A673 (cell line): ENCODE measurements around the gene SH2D6. TPM values are rescaled to one million over a fixed set of nuclear protein-coding genes. Genes with fewer than 3 reads are reported as not detected.

Experiments used
- BruUV-seq: library from RNA; stranded (reverse); fragments of 400-500 nt; replicated peaks from 2 replicates; lab custom pipeline; 2021; lab: Mats Ljungman, UMichigan
- CTCF ChIA-PET: fragments of 300-600 bp; sonication (Branson Sonifier 250); formaldehyde crosslinking; loops from one replicate; lab custom pipeline; 2022; ENCODE audit warnings: antibody characterized with exemption; lab: Charles Lee
- POLR2A ChIA-PET: fragments of 300-600 bp; sonication (Branson Sonifier 250); formaldehyde crosslinking; loops from one replicate; lab custom pipeline; 2022; ENCODE audit warnings: antibody characterized with exemption; ENCODE audit not compliant: low non-redundant PET; lab: Charles Lee
- DNase-seq: peaks from one replicate; pipeline ENCODE4 v3.0.0-alpha.2; 2015; ENCODE audit warnings: low spot score
- H3K27ac ChIP-seq: fragments of 200-600 bp; sonication (generic); 2 replicates; pipeline ENCODE4 v1.5.1; 2016; ENCODE audit warnings: mixed run types, low read depth, mild to moderate bottlenecking, mixed read lengths, antibody characterized with exemption, low read length; ENCODE audit not compliant: poor library complexity, severe bottlenecking
- H3K27me3 ChIP-seq: fragments of 200-600 bp; sonication (generic); replicated peaks from 2 replicates; pipeline ENCODE4 v1.6.1; 2017; ENCODE audit warnings: mixed run types, low read depth, mild to moderate bottlenecking, mixed read lengths, antibody characterized with exemption, low read length; ENCODE audit not compliant: insufficient read depth, poor library complexity
- H3K36me3 ChIP-seq: fragments of 200-600 bp; sonication (generic); 2 replicates; pipeline ENCODE4 v1.6.1; 2016; ENCODE audit warnings: mixed run types, mild to moderate bottlenecking, mixed read lengths, antibody characterized with exemption, low read length; ENCODE audit not compliant: insufficient read depth, poor library complexity, severe bottlenecking
- H3K4me1 ChIP-seq: fragments of 200-600 bp; sonication (generic); 2 replicates; pipeline ENCODE4 v1.6.1; 2017; ENCODE audit warnings: mixed run types, mild to moderate bottlenecking, mixed read lengths, antibody characterized with exemption, low read length; ENCODE audit not compliant: insufficient read depth, poor library complexity, severe bottlenecking
- H3K4me3 ChIP-seq: fragments of 200-600 bp; sonication (generic); 2 replicates; pipeline ENCODE4 v1.5.1; 2016; ENCODE audit warnings: low read depth, mixed run types, mild to moderate bottlenecking, mixed read lengths, low read length; ENCODE audit not compliant: poor library complexity, severe bottlenecking
- H3K9me3 ChIP-seq: fragments of 200-600 bp; sonication (generic); 2 replicates; pipeline ENCODE4 v1.6.1; 2016; ENCODE audit warnings: mixed run types, low read depth, mild to moderate bottlenecking, mixed read lengths, antibody characterized with exemption, low read length; ENCODE audit not compliant: poor library complexity, severe bottlenecking
- CTCF ChIP-seq: fragments of 300-800, 200-600 bp; sonication (generic); conservative IDR thresholded peaks from 2 replicates; pipeline ENCODE4 v1.5.1; 2017; ENCODE audit warnings: low read depth, mild to moderate bottlenecking, antibody characterized with exemption, low read length, moderate library complexity, mixed read lengths
- EZH2 ChIP-seq: fragments of 200-600 bp; sonication (generic); IDR thresholded peaks from 2 replicates; pipeline ENCODE4 v1.6.1; 2017; ENCODE audit warnings: borderline replicate concordance, low read depth, mild to moderate bottlenecking, mixed read lengths, antibody characterized with exemption, low read length; ENCODE audit not compliant: poor library complexity, severe bottlenecking
- intact Hi-C: fragments of 100-400 bp; cut with micrococcal nuclease; formaldehyde crosslinking; loops from one replicate; pipeline ENCODE4 v1.10.0; 2022; ENCODE audit not compliant: unreplicated experiment
- total RNA-seq: library from RNA; stranded (reverse); gene quantifications from 2 replicates; pipeline ENCODE4 v1.2.3, GENCODE V29; 2021

The SH2D6 gene
- total RNA-seq, 1 experiment from 2014 or later: 0.52 TPM

GRCh38 chr2:85452237-85452636, 33.7 kb downstream of the SH2D6 start:
- H3K36me3 ChIP-seq: no peaks in the 10 kb centered on the region
- no peaks in the 10 kb centered on the region for H3K9me3 ChIP-seq
- H3K4me1 ChIP-seq: no peaks in the 10 kb centered on the region
- ChIA-PET CTCF (interaction anchor here (0.7 kb wide), 1 partner anchor 101 kb away, joined by 4 read pairs; no protein-coding TSS in a partner anchor), POLR2A (no interaction called here)
- BruUV-seq: no TSS peak
- H3K27me3 ChIP-seq: no peaks in the 10 kb centered on the region
- TF ChIP-seq CTCF (no peak), EZH2 (no peak)
- no peak for DNase-seq
- no peak overlapping the region for H3K27ac ChIP-seq
- no peak overlapping the region for H3K4me3 ChIP-seq
- intact Hi-C loops: no loop called here

DNA sequence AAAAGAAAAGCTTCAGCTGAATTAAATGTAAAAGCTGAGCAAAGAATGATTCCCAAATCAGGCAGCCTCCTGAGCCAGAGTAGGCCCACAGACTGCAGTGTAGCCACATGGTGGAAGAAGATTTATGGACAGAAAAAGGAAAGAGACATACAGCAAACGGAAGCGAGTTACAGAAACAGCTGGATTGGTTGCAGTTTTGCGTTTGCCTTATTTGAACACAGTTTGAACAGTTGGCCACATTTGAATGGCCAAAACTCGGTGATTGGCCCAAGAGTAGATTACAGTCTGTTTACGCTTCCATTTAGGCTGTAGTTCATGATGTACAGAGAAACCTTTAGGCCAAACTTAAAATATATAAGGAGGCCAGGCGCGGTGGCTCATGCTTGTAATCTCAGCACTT, 35.1 kb downstream of the SH2D6 start:
- no TSS peak for BruUV-seq
- no peak for DNase-seq
- ChIA-PET CTCF (no interaction called here), POLR2A (no interaction called here)
- no peaks in the 10 kb centered on the region for H3K4me1 ChIP-seq
- no peaks in the 10 kb centered on the region for H3K27me3 ChIP-seq
- no peaks in the 10 kb centered on the region for H3K9me3 ChIP-seq
- no peak overlapping the region for H3K4me3 ChIP-seq
- H3K36me3 ChIP-seq: no peaks in the 10 kb centered on the region
- H3K27ac ChIP-seq: no peak overlapping the region
- TF ChIP-seq CTCF (no peak), EZH2 (no peak)
- intact Hi-C loops: no loop called here

- Histone ChIP-seq H3K27ac (no peak overlapping the region), H3K9me3 (no peaks in the 10 kb centered on the region), H3K27me3 (no peaks in the 10 kb centered on the region), H3K4me1 (no peaks in the 10 kb centered on the region), H3K36me3 (no peaks in the 10 kb centered on the region), H3K4me3 (no peak overlapping the region)
- ChIA-PET POLR2A (interaction anchor here (0.6 kb wide), 1 partner anchor 96 kb away, joined by 5 read pairs; no protein-coding TSS in a partner anchor), CTCF (no interaction called here)
- no peak for TF ChIP-seq EZH2
- TF ChIP-seq CTCF: no peak
- DNase-seq: no peak
- intact Hi-C loops: no loop called here
- no TSS peak for BruUV-seq
Observed at GRCh38 chr2:85455552-85456090, 37.1 kb downstream of the SH2D6 start.
